ENCODE measurements around the gene CAPN1.

DNA sequence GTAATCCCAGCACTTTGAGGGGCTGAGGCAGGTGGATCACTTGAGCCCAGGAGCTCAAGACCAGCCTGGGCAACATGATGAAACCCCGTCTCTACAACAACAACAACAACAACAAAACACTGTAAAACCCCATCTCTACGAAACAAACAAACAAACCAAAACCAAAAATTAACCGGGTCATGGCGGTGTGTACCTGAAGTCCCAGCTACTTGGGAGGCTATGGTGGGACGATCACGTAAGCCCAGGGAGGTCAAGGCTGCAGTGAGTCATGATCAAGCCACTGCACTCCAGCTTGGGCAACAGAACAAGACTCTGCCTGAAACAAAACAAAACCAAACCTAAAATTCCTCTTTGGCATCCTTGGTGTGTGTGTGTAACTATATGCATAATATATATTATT lies 73.0 kb downstream of the CAPN1 start:
- TF ChIP-seq EZH2 (optimal IDR thresholded peaks at IDR 0.05; ENCODE audit: low read depth, low read length) (no peak), CTCF (IDR thresholded peaks at IDR 0.05; ENCODE audit: low read length) (no peak)

Measured in MM.1S (cell line).